ENCODE data around the gene SDHAF3.

The SDHAF3 gene

GRCh38 chr7:97117035-97117371 is 495 bp upstream of the SDHAF3 start:
- TF ChIP-seq TAF1 (IDR thresholded peaks at IDR 0.05; ENCODE audit: borderline replicate concordance, insufficient read depth, low read length) (no peak), POLR2AphosphoS5 (IDR thresholded peaks at IDR 0.05; ENCODE audit: low read depth, low read length) (no peak), SIN3A (IDR thresholded peaks at IDR 0.05; ENCODE audit: borderline replicate concordance, insufficient read depth, low read length) (no peak), REST (IDR thresholded peaks at IDR 0.05; ENCODE audit: insufficient read depth in 1 of 2, low read depth in 2 of 2, low read length in 2 of 2) (no peak), FOXP2 (optimal IDR thresholded peaks at IDR 0.05; ENCODE audit: borderline replicate concordance, extremely low read depth, extremely low read length, insufficient read depth) (no peak)

DNA sequence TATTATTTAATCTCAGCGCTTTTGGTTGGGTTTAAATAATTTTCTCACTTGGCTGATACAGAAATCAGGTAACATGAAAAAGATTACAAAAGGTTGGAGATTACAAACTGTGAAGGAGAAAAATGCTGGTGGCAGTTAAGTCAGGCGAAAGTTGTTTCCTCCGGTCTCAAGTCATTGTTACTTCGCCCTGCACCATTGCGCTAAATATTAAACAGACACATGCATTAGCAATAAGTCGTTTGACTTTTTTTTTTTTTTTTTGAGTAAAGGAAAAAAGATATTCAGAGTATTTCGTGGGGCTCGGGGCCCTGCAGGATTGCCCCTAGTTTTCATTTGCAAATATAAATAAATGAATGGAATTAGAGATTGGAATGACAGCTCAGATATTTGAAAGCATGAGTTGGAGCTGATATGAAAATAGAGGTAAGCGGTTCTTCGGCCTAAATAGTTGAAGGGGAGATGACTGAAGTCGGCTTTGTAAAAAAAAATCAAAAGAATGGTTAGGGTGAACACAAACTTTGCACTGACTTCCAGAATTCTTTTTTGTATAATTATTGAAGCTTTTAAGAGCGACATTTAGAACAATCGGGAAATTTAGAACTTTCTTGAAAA is 914 bp downstream of the SDHAF3 start:
- TF ChIP-seq REST (IDR thresholded peaks at IDR 0.05; ENCODE audit: insufficient read depth in 1 of 2, low read depth in 2 of 2, low read length in 2 of 2) (no peak), TAF1 (IDR thresholded peaks at IDR 0.05; ENCODE audit: borderline replicate concordance, insufficient read depth, low read length) (no peak), POLR2AphosphoS5 (IDR thresholded peaks at IDR 0.05; ENCODE audit: low read depth, low read length) (no peak), FOXP2 (optimal IDR thresholded peaks at IDR 0.05; ENCODE audit: borderline replicate concordance, extremely low read depth, extremely low read length, insufficient read depth) (no peak), SIN3A (IDR thresholded peaks at IDR 0.05; ENCODE audit: borderline replicate concordance, insufficient read depth, low read length) (no peak)

GRCh38 chr7:97119747-97120146 is 2.2 kb downstream of the SDHAF3 start:
- TF ChIP-seq SIN3A (IDR thresholded peaks at IDR 0.05; ENCODE audit: borderline replicate concordance, insufficient read depth, low read length) = no peak
- no peak for TF ChIP-seq REST (IDR thresholded peaks at IDR 0.05; ENCODE audit: insufficient read depth in 1 of 2, low read depth in 2 of 2, low read length in 2 of 2)
- no peak for TF ChIP-seq TAF1 (IDR thresholded peaks at IDR 0.05; ENCODE audit: borderline replicate concordance, insufficient read depth, low read length)
- no peak for TF ChIP-seq POLR2AphosphoS5 (IDR thresholded peaks at IDR 0.05; ENCODE audit: low read depth, low read length)

GRCh38 chr7:97120713-97121457 is 3.4 kb downstream of the SDHAF3 start:
- no peak for TF ChIP-seq POLR2AphosphoS5 (IDR thresholded peaks at IDR 0.05; ENCODE audit: low read depth, low read length)
- no peak for TF ChIP-seq SIN3A (IDR thresholded peaks at IDR 0.05; ENCODE audit: borderline replicate concordance, insufficient read depth, low read length)
- TF ChIP-seq FOXP2 (optimal IDR thresholded peaks at IDR 0.05; ENCODE audit: borderline replicate concordance, extremely low read depth, extremely low read length, insufficient read depth) = no peak
- TF ChIP-seq TAF1 (IDR thresholded peaks at IDR 0.05; ENCODE audit: borderline replicate concordance, insufficient read depth, low read length) = no peak
- no peak for TF ChIP-seq REST (IDR thresholded peaks at IDR 0.05; ENCODE audit: insufficient read depth in 1 of 2, low read depth in 2 of 2, low read length in 2 of 2)
